Prostate gland (tissue), 2 donors: ENCODE measurements around the gene TAAR2. TPM values are rescaled to one million over a fixed set of nuclear protein-coding genes. Genes with fewer than 3 reads are reported as not detected.

ENCODE experiments used
- DNase-seq: peaks from one replicate; pipeline ENCODE4 v3.0.0-alpha.2; 2019; ENCODE audit warnings: low spot score
- H3K27ac ChIP-seq, 2 donors: fragments of 200-600 bp; sonication (generic); 2 replicates each; pipeline ENCODE4 v1.5.1; 2017 to 2019
- H3K27me3 ChIP-seq: fragments of 200-600 bp; sonication (generic); replicated peaks from 2 replicates; pipeline ENCODE4 v1.5.1; 2019; ENCODE audit not compliant: insufficient read depth
- H3K36me3 ChIP-seq, 2 donors: fragments of 200-600 bp; sonication (generic); 1 replicate in 1 of 2; 2 replicates in 1 of 2; pipeline versions ENCODE4 v1.5.1 to v1.8.1; 2017 to 2019
- H3K4me1 ChIP-seq: fragments of 200-600 bp; sonication (generic); replicated peaks from 2 replicates; pipeline ENCODE4 v1.5.1; 2019
- H3K4me3 ChIP-seq, 2 donors: fragments of 200-600 bp; sonication (generic); 2 replicates each; pipeline ENCODE4 v1.5.1; 2017 to 2019
- H3K9me3 ChIP-seq: fragments of 200-600 bp; sonication (generic); 2 replicates; pipeline ENCODE4 v1.5.1; 2017
- CTCF ChIP-seq, 4 experiments: fragments of 200-600 bp in 2 of 4; fragments of 450-650 bp in 2 of 4; sonication (generic) in 2 of 4; IDR thresholded peaks; 1 replicate in 3 of 4; 2 replicates in 1 of 4; pipeline ENCODE4 v1.5.1; 2016 to 2019; ENCODE audit warnings: antibody characterized with exemption in 4 of 4, mild to moderate bottlenecking in 2 of 4, moderate library complexity in 2 of 4
- POLR2A ChIP-seq: fragments of 450-650 bp; IDR thresholded peaks from one replicate; pipeline ENCODE4 v1.6.1; 2016; ENCODE audit warnings: antibody characterized with exemption, mild to moderate bottlenecking
- POLR2AphosphoS5 ChIP-seq: sonication (generic); formaldehyde crosslinking; IDR thresholded peaks from one replicate; pipeline ENCODE4 v1.6.1; 2017; ENCODE audit warnings: antibody characterized with exemption
- WGBS: methylation state at CpG from one replicate; pipeline ENCODE4 v1.1.5; 2018; 5-methylcytosine and 5-hydroxymethylcytosine counted together
- intact Hi-C: fragments of 100-400 bp; cut with DNase I; formaldehyde crosslinking; loops from one replicate; pipeline ENCODE4 v1.14.2; 2022
- total RNA-seq, 2 donors: library from RNA; depleted of rRNA; stranded (reverse); fragments of >200 nt; gene quantifications; one replicate each; pipeline ENCODE4 v1.1.0, GENCODE V29; 2016

Gene TAAR2
- not detected for total RNA-seq

- Histone ChIP-seq H3K27me3 (no peaks in the 10 kb centered on the region), H3K36me3 (no peaks in the 10 kb centered on the region), H3K4me1 (no peaks in the 10 kb centered on the region), H3K4me3 (no peak within 1 kb of the TSS), H3K27ac (no peak within 1 kb of the TSS), H3K9me3 (no peaks in the 10 kb centered on the region)
- 93% methylated on average over 6 of the region's 6 CpGs for WGBS
- TF ChIP-seq POLR2A (no peak), POLR2AphosphoS5 (no peak), CTCF (IDR thresholded peaks at IDR 0.05) (no peak)
- no peak for DNase-seq
- intact Hi-C loops: no loop called here
These were observed at the start of gene TAAR2 for GRCh38 chr6:132624175-132624574. Gene TAAR2 (minus strand): TSS chr6:132624275. CDS start chr6:132624275, 0 bp downstream.

GRCh38 chr6:132673376-132674094 is 49.5 kb upstream of the TAAR2 start:
- no peaks in the 10 kb centered on the region for H3K27me3 ChIP-seq
- DNase-seq: no peak
- TF ChIP-seq POLR2AphosphoS5 (no peak), CTCF (IDR thresholded peaks at IDR 0.05) (no peak), POLR2A (no peak)
- H3K27ac ChIP-seq: no peak overlapping the region
- intact Hi-C loops: loop anchor here (10.0 kb wide), 1 partner anchor 121 kb away; the partner anchor contains the start of gene SLC18B1
- H3K9me3 ChIP-seq: no peaks in the 10 kb centered on the region
- H3K4me1 ChIP-seq: no peaks in the 10 kb centered on the region
- H3K36me3 ChIP-seq: no peaks in the 10 kb centered on the region
- 84% methylated on average over 10 of the region's 10 CpGs for WGBS
- no peak overlapping the region for H3K4me3 ChIP-seq

GRCh38 chr6:132671295-132671694 is 47.2 kb upstream of the TAAR2 start:
- TF ChIP-seq POLR2AphosphoS5 (no peak), CTCF (IDR thresholded peaks at IDR 0.05) (no peak), POLR2A (no peak)
- Histone ChIP-seq H3K36me3 (no peaks in the 10 kb centered on the region), H3K27me3 (no peaks in the 10 kb centered on the region), H3K27ac (no peak overlapping the region), H3K9me3 (no peaks in the 10 kb centered on the region), H3K4me1 (no peaks in the 10 kb centered on the region), H3K4me3 (no peak overlapping the region)
- WGBS: 89% methylated on average over 1 of the region's 1 CpG
- intact Hi-C loops: loop anchor here (10.0 kb wide), 1 partner anchor 124 kb away; the partner anchor contains the start of gene SLC18B1
- no peak for DNase-seq

GRCh38 chr6:132669690-132670291 is 45.7 kb upstream of the TAAR2 start:
- no peaks in the 10 kb centered on the region for H3K4me1 ChIP-seq
- no peak for DNase-seq
- 10% methylated on average over 4 of the region's 4 CpGs for WGBS
- TF ChIP-seq CTCF (IDR thresholded peaks at IDR 0.05) (peak; percentile 22 to 57 (median 50)), POLR2A (no peak), POLR2AphosphoS5 (no peak)
- no peak overlapping the region for H3K4me3 ChIP-seq
- H3K36me3 ChIP-seq: no peaks in the 10 kb centered on the region
- H3K9me3 ChIP-seq: no peaks in the 10 kb centered on the region
- H3K27me3 ChIP-seq: no peaks in the 10 kb centered on the region
- H3K27ac ChIP-seq: no peak overlapping the region
- intact Hi-C loops: loop anchor here (10.0 kb wide), 1 partner anchor 125 kb away; the partner anchor contains the start of gene SLC18B1
